DND-41 (cell line): ENCODE measurements around the gene HSD17B11.

Experiments
- ATAC-seq: fragments of 200-7000 bp; cut with Tn5 transposase; 3 replicates; pipeline ENCODE4 v1.9.1; 2021; ENCODE audit warnings: low read depth; ENCODE audit not compliant: insufficient read depth
- DNase-seq: peaks from one replicate; pipeline ENCODE4 v3.0.0-alpha.2; 2020
- H2AFZ ChIP-seq: 2 replicates; pipeline ENCODE4 v1.6.0; 2012; ENCODE audit warnings: low read depth, low read length
- H3K27ac ChIP-seq: 2 replicates; pipeline ENCODE4 v1.5.1; 2012; ENCODE audit warnings: low read length, inconsistent platforms
- H3K27me3 ChIP-seq: fragments of 200-600 bp; sonication (generic); 2 replicates; pipeline ENCODE4 v1.6.0; 2012; ENCODE audit warnings: low read length, mild to moderate bottlenecking, inconsistent platforms; ENCODE audit not compliant: insufficient read depth, poor library complexity
- H3K36me3 ChIP-seq: 2 replicates; pipeline ENCODE4 v1.5.1; 2012; ENCODE audit warnings: low read length, inconsistent platforms; ENCODE audit not compliant: insufficient read depth
- H3K4me1 ChIP-seq: 2 replicates; pipeline ENCODE4 v1.5.1; 2012; ENCODE audit warnings: mild to moderate bottlenecking, low read length; ENCODE audit not compliant: insufficient read depth
- H3K4me2 ChIP-seq: 2 replicates; pipeline ENCODE4 v1.6.0; 2012; ENCODE audit warnings: mild to moderate bottlenecking, moderate library complexity, low read length, inconsistent platforms; ENCODE audit not compliant: insufficient read depth
- H3K4me3 ChIP-seq, 2 experiments: fragments of 200-600 bp in 1 of 2; shearing (Covaris generic) in 1 of 2; 2 replicates each; pipeline ENCODE4 v1.5.1; 2012 to 2016; ENCODE audit warnings: inconsistent platforms in 2 of 2, low read length in 2 of 2, mild to moderate bottlenecking in 2 of 2, low read depth in 1 of 2, moderate library complexity in 1 of 2
- H3K79me2 ChIP-seq: 2 replicates; pipeline ENCODE4 v1.6.0; 2012; ENCODE audit warnings: low read length, inconsistent platforms; ENCODE audit not compliant: insufficient read depth
- H3K9ac ChIP-seq: 2 replicates; pipeline ENCODE4 v1.6.0; 2012; ENCODE audit warnings: low read depth, mild to moderate bottlenecking, inconsistent platforms, low read length, moderate library complexity
- H3K9me3 ChIP-seq: 2 replicates; pipeline ENCODE4 v1.5.1; 2012; ENCODE audit warnings: low read length, moderate library complexity, mild to moderate bottlenecking, inconsistent platforms; ENCODE audit not compliant: insufficient read depth, severe bottlenecking
- H4K20me1 ChIP-seq: 2 replicates; pipeline ENCODE4 v1.6.0; 2012; ENCODE audit warnings: low read length; ENCODE audit not compliant: insufficient read depth
- CTCF ChIP-seq: IDR thresholded peaks from 2 replicates; pipeline ENCODE4 v1.5.1; 2012; ENCODE audit warnings: borderline replicate concordance, low read length, moderate library complexity, mild to moderate bottlenecking; ENCODE audit not compliant: poor library complexity, severe bottlenecking; ENCODE audit errors: extremely low read depth
- EZH2 ChIP-seq: IDR thresholded peaks from 3 replicates; pipeline ENCODE4 v1.6.1; 2012; ENCODE audit warnings: borderline replicate concordance, low read depth, mild to moderate bottlenecking, moderate library complexity, low read length, inconsistent platforms; ENCODE audit not compliant: severe bottlenecking

The HSD17B11 gene

GRCh38 chr4:87370068-87370467 lies 20.9 kb downstream of the HSD17B11 start:
- Histone ChIP-seq H3K4me1 (no peaks in the 10 kb centered on the region), H3K27me3 (no peaks in the 10 kb centered on the region), H3K9me3 (peaks cover 6% of the 10 kb centered on the region), H3K79me2 (no peaks in the 10 kb centered on the region; the same call in 1 of the 2 replicates), H2AFZ (no peak overlapping the region), H3K4me3 (no peak overlapping the region), H3K4me2 (no peak overlapping the region), H3K36me3 (peaks cover 89% of the 10 kb centered on the region), H3K9ac (no peak overlapping the region), H4K20me1 (no peaks in the 10 kb centered on the region), H3K27ac (no peak overlapping the region)
- TF ChIP-seq CTCF: no peak
- no peak for TF ChIP-seq EZH2
- DNase-seq (no peak), ATAC-seq (no peak)

DNA sequence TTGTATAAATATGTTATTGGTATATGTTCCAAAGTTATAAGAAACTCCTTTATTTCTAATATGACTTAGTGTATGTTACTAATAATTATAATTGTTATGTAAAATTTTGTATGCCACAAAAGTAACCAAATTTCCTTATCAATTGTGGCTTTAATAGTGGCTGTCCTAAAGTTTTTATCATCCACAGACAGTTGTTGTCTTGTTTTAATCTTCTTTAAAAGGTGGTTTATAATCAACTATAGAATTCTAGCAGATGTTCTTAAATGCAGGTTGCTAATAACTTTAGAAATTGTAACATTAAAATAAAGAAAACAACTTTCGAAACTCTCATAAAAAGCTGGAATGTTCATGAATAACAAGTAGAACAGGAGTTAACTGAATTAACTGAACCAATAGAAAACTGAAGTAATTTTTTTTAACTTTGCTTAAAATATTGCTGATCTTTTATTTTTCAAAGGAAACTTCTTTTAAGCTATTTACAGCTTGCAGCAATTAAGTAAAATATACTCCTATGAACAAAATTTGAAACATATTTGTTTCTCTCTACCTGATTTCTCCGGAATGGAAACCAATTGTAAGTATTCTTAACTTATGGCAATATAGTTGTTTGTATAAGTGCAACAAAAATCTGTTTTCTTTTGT lies 24.3 kb downstream of the HSD17B11 start:
- no peak for ATAC-seq
- DNase-seq: no peak
- H2AFZ ChIP-seq: no peak overlapping the region
- H3K79me2 ChIP-seq: no peaks in the 10 kb centered on the region
- peaks cover 88% of the 10 kb centered on the region for H3K36me3 ChIP-seq
- no peak overlapping the region for H3K9ac ChIP-seq
- no peak for TF ChIP-seq CTCF
- TF ChIP-seq EZH2: no peak
- no peak overlapping the region for H3K27ac ChIP-seq
- no peak overlapping the region for H3K4me3 ChIP-seq
- H3K9me3 ChIP-seq: peaks cover 6% of the 10 kb centered on the region
- H3K27me3 ChIP-seq: no peaks in the 10 kb centered on the region
- H3K4me1 ChIP-seq: no peaks in the 10 kb centered on the region
- no peak overlapping the region for H3K4me2 ChIP-seq
- H4K20me1 ChIP-seq: no peaks in the 10 kb centered on the region

GRCh38 chr4:87365348-87365747 lies 25.6 kb downstream of the HSD17B11 start:
- ATAC-seq (no peak), DNase-seq (no peak)
- Histone ChIP-seq H3K9ac (no peak overlapping the region), H3K4me1 (no peaks in the 10 kb centered on the region), H2AFZ (no peak overlapping the region), H3K4me2 (no peak overlapping the region), H3K27me3 (no peaks in the 10 kb centered on the region), H4K20me1 (no peaks in the 10 kb centered on the region), H3K27ac (no peak overlapping the region), H3K9me3 (peaks cover 6% of the 10 kb centered on the region), H3K36me3 (peaks cover 90% of the 10 kb centered on the region), H3K4me3 (no peak overlapping the region), H3K79me2 (no peaks in the 10 kb centered on the region)
- no peak for TF ChIP-seq CTCF
- TF ChIP-seq EZH2: no peak

DNA sequence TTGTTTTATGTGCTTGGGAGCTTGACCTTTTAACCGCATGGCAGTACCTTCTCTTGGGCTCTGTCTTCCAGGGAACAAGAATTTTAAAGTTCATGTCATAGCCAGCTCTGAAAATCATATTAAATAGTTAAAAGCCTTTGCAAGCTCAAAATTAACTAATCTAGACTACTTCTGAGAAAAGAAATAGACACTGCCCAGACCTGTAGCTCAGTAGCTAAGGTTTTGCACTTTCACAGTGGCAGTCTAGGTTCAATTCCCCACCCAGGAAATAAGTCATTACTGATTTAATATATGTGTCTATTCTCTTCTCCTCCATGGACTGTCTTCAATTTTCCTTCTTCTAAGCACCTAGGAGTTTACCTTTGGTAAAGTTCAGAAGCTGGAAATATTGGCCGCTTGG lies 27.4 kb downstream of the HSD17B11 start:
- H3K27me3 ChIP-seq: no peaks in the 10 kb centered on the region
- DNase-seq (no peak), ATAC-seq (no peak)
- H3K36me3 ChIP-seq: peaks cover 88% of the 10 kb centered on the region
- no peaks in the 10 kb centered on the region for H3K4me1 ChIP-seq
- peaks cover 6% of the 10 kb centered on the region for H3K9me3 ChIP-seq
- TF ChIP-seq CTCF: no peak
- no peak for TF ChIP-seq EZH2
- no peaks in the 10 kb centered on the region for H3K79me2 ChIP-seq
- no peak overlapping the region for H2AFZ ChIP-seq
- H3K4me3 ChIP-seq: no peak overlapping the region
- no peaks in the 10 kb centered on the region for H4K20me1 ChIP-seq
- H3K9ac ChIP-seq: no peak overlapping the region
- no peak overlapping the region for H3K27ac ChIP-seq
- no peak overlapping the region for H3K4me2 ChIP-seq
